D721Med (cell line): ENCODE measurements around the gene TBX2.

ENCODE experiments used
- DNase-seq: peaks from one replicate; pipeline ENCODE4 v3.0.0; 2011; ENCODE audit warnings: low spot score; ENCODE audit not compliant: insufficient read length
- FAIRE-seq: peaks from 2 replicates; lab custom pipeline; 2011; peaks lifted over from hg19 to GRCh38; lab: Jason Lieb, UNC
- CTCF ChIP-seq: IDR thresholded peaks from 2 replicates; pipeline ENCODE4 v1.5.1; 2012; ENCODE audit warnings: mild to moderate bottlenecking, control low read depth; ENCODE audit not compliant: insufficient read depth; ENCODE audit errors: missing control alignments

TBX2 gene

GRCh38 chr17:61371606-61372005, 28.0 kb upstream of the TBX2 start:
- DNase-seq (no peak), FAIRE-seq (no peak)
- TF ChIP-seq CTCF = no peak

GRCh38 chr17:61372436-61372835, 27.2 kb upstream of the TBX2 start:
- FAIRE-seq (no peak), DNase-seq (no peak)
- TF ChIP-seq CTCF = no peak

- FAIRE-seq = no peak
- no peak for TF ChIP-seq CTCF
- no peak for DNase-seq
Measured at GRCh38 chr17:61376931-61377838, 22.5 kb upstream of the TBX2 start.

- no peak for TF ChIP-seq CTCF
- FAIRE-seq (no peak), DNase-seq (peak; percentile 8)
Measured at GRCh38 chr17:61378658-61379456, 20.8 kb upstream of the TBX2 start.

GRCh38 chr17:61379457-61380216, 20.0 kb upstream of the TBX2 start:
- no peak for DNase-seq
- TF ChIP-seq CTCF = no peak
- FAIRE-seq = no peak

GRCh38 chr17:61380217-61380835, 19.3 kb upstream of the TBX2 start:
- FAIRE-seq (no peak), DNase-seq (no peak)
- no peak for TF ChIP-seq CTCF
